GM12892 (cell line): ENCODE measurements around the gene E2F1.

Experiments used
- POLR2A ChIP-seq: IDR thresholded peaks from 2 replicates; pipeline ENCODE4 v1.6.1; 2011; ENCODE audit warnings: low read depth, low read length, control low read depth
- POLR2AphosphoS5 ChIP-seq: IDR thresholded peaks from 2 replicates; pipeline ENCODE4 v1.6.1; 2011; ENCODE audit warnings: low read depth, low read length, control low read depth
- TAF1 ChIP-seq: IDR thresholded peaks from 2 replicates; pipeline ENCODE4 v1.6.1; 2011; ENCODE audit warnings: low read depth, mild to moderate bottlenecking, control low read depth, low read length, borderline replicate concordance

- TF ChIP-seq POLR2AphosphoS5 = no peak
- no peak for TF ChIP-seq POLR2A
- TF ChIP-seq TAF1 = no peak
Measured at GRCh38 chr20:33694639-33695012, 8.4 kb upstream of the E2F1 start.
